Measurements from ENCODE around the gene RNASEH2A.
"Not testable (repeated sequence)": the region's sequence is repeated elsewhere in the genome, so short reads cannot be mapped to it uniquely, and the experiment has no call there.

RNASEH2A gene

GRCh38 chr19:12794971-12795381, 11.4 kb upstream of the RNASEH2A start:
- no peak for DNase-seq
- Mint-ChIP-seq H3K36me3 (ENCODE audit: low read depth) (peaks cover 64% of the 10 kb centered on the region), H3K27me3 (no peaks in the 10 kb centered on the region), H3K27ac (peak overlapping the region; percentile 92), H3K9me3 (no peaks in the 10 kb centered on the region), H3K4me1 (ENCODE audit: low read depth) (peaks cover 41% of the 10 kb centered on the region), H3K4me3 (peak overlapping the region; percentile 78)

DNA sequence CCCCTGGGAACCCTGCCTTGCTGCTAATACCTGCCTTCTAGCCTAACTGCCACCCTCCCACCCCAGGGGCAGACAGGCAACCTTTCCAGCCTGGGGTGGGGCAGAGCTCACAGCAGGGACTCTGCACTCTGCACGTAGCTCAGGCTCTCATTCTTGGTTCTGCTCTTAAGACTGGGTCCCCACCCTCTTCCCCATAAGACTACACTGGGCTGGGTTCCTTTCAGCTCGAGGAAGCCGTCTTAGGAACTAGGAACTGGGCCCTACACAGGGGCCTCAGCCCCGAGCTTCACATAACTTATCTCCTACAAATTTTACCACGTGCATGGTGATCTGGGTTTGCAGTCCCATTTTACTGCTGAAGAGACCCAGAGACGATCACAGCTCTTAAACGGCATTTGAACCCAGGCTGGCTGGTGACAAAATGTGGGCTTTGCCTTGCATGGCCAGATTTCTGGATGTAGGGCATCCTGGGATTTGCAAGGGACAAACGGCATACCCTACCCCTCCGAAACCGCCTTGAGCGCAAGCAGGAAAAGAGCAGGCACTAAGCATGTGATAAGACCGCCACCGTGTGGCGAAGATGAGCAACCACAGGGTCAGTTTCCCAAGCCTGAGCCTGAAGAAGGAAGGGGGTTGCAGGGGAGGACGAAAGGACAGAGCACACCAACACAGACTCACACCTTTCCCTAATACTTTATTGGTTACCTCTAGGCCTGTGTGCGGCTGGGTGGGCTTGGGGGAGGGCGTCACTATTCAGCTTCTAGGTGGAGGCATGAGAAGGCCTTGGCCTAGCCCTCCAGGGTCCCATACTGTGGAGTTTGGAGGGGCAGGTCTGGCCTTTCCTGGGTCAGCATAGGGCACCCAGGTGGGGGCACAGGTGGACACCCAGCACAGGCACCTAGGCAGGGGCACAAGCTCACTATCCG, 10.0 kb upstream of the RNASEH2A start:
- H3K36me3 Mint-ChIP-seq (ENCODE audit: low read depth): peaks cover 72% of the 10 kb centered on the region
- H3K27ac Mint-ChIP-seq: peak overlapping the region; percentile 86
- DNase-seq: peak; percentile 84
- peak overlapping the region; percentile 69 for H3K4me3 Mint-ChIP-seq
- no peaks in the 10 kb centered on the region for H3K9me3 Mint-ChIP-seq
- peaks cover 42% of the 10 kb centered on the region for H3K4me1 Mint-ChIP-seq (ENCODE audit: low read depth)
- no peaks in the 10 kb centered on the region for H3K27me3 Mint-ChIP-seq

GRCh38 chr19:12797141-12797587, 9.2 kb upstream of the RNASEH2A start:
- H3K9me3 Mint-ChIP-seq: no peaks in the 10 kb centered on the region
- peaks cover 66% of the 10 kb centered on the region for H3K36me3 Mint-ChIP-seq (ENCODE audit: low read depth)
- H3K4me1 Mint-ChIP-seq (ENCODE audit: low read depth): peaks cover 44% of the 10 kb centered on the region
- no peaks in the 10 kb centered on the region for H3K27me3 Mint-ChIP-seq
- H3K27ac Mint-ChIP-seq: no peak overlapping the region
- DNase-seq: no peak
- no peak overlapping the region for H3K4me3 Mint-ChIP-seq

DNA sequence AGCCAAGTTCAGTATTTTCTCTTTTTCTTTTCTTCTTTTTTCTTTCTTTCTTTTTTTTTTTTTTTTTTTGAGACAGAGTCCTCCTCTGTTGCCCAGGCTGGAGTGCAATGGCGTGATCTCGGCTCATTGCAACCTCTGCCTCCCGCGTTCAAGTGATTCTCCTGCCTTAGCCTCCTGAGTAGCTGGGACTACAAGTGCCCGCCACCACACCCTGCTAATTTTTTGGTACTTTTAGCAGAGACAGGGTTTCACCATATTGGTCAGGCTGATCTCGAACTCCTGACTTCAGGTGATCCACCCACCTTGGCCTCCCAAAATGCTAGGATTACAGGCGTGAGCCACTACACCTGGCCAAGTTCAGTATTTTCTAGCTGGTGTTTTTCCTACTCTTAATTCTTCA, 8.8 kb upstream of the RNASEH2A start:
- H3K27ac Mint-ChIP-seq, H3K4me3 Mint-ChIP-seq: not testable (repeated sequence)

DNA sequence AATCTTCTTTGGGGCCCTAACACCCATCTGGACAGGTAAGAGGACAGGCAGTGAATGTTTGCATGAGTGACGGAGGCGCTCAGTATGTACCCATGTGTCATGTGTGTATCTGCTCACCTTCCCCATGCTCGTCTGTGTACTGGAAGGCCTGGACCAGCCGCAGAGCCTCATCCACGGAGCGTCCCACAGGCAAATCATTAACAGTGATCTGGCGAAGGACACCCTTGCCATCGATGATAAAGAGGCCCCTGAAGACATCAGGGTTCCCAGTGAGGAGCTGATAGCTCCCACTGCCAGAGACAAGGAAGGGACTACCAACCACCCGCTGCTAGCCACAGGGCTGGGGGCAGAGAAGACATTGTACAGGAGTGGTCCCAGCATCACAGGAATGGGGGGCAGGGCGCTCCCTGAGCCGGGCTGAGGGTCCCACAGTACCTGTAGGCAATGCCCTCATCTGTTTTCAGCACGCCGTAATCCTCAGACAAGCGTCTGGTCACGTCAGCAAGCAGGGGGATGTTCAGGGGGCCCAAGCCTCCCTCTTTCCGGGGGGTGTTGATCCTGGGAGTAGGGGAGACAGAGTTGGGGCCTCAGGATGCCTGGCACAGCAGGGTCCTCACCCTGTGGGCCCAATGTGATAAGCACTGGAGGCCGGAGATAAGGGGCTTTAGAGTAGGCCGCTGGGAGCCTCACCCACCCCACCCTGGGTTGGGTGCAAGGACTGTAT, 6.5 kb upstream of the RNASEH2A start:
- no peaks in the 10 kb centered on the region for H3K9me3 Mint-ChIP-seq
- H3K4me3 Mint-ChIP-seq: peak overlapping the region; percentile 91
- H3K27ac Mint-ChIP-seq: peak overlapping the region; percentile 61
- no peak for DNase-seq
- peaks cover 40% of the 10 kb centered on the region for H3K4me1 Mint-ChIP-seq (ENCODE audit: low read depth)
- peaks cover 47% of the 10 kb centered on the region for H3K36me3 Mint-ChIP-seq (ENCODE audit: low read depth)
- no peaks in the 10 kb centered on the region for H3K27me3 Mint-ChIP-seq

More for the DNA sequence above, 8.8 kb upstream of the RNASEH2A start:
- Mint-ChIP-seq H3K36me3 (ENCODE audit: low read depth) (peaks cover 61% of the 10 kb centered on the region), H3K4me1 (ENCODE audit: low read depth) (peaks cover 48% of the 10 kb centered on the region)
- not testable (repeated sequence) for H3K27me3 Mint-ChIP-seq, H3K9me3 Mint-ChIP-seq, DNase-seq

DNA sequence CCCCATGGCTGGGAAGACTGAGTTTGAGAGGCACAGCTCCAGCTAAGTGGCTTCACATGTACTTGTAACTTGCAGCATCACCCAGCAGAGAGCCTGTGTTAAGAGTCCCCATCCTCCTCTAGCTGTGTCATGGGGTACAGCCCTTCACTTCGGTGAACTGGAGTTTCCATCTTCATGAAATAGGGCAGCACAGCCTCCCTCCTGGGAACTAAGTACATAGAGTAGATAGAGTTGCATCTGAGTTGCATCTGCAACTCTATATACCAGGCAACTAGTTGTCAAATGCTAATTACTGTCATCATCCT, 6.0 kb upstream of the RNASEH2A start:
- H3K4me3 Mint-ChIP-seq: peak overlapping the region; percentile 91
- H3K36me3 Mint-ChIP-seq (ENCODE audit: low read depth): peaks cover 47% of the 10 kb centered on the region
- no peaks in the 10 kb centered on the region for H3K9me3 Mint-ChIP-seq
- no peak for DNase-seq
- no peaks in the 10 kb centered on the region for H3K27me3 Mint-ChIP-seq
- H3K27ac Mint-ChIP-seq: peak overlapping the region; percentile 87
- H3K4me1 Mint-ChIP-seq (ENCODE audit: low read depth): peaks cover 36% of the 10 kb centered on the region

DNA sequence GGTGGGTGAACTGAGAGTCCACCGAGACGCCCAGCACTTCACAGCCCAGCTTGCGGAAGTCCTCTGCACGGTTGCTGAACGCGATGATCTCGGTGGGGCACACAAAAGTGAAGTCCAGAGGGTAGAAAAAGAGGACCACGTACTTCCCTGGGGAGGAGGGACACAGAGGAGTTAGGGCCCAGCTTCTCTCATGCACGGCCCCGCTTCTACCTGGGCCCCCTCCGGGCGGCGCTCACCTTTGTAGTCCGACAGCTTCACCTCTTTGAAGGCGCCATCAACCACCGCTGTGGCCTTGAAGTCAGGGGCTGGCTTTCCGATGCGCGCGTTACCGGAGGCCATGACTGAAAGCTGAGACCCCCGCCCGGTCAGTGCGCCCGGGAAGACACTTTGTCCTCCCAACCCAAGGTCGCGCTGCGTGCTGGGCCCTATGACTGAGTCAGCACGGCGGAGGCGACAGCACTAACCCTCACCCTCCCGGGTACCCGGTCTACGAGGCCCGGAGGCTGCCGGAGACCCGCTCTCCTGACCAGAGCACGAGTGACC, 5.4 kb upstream of the RNASEH2A start:
- H3K27ac Mint-ChIP-seq: peak overlapping the region; percentile 87
- H3K9me3 Mint-ChIP-seq: no peaks in the 10 kb centered on the region

DNA sequence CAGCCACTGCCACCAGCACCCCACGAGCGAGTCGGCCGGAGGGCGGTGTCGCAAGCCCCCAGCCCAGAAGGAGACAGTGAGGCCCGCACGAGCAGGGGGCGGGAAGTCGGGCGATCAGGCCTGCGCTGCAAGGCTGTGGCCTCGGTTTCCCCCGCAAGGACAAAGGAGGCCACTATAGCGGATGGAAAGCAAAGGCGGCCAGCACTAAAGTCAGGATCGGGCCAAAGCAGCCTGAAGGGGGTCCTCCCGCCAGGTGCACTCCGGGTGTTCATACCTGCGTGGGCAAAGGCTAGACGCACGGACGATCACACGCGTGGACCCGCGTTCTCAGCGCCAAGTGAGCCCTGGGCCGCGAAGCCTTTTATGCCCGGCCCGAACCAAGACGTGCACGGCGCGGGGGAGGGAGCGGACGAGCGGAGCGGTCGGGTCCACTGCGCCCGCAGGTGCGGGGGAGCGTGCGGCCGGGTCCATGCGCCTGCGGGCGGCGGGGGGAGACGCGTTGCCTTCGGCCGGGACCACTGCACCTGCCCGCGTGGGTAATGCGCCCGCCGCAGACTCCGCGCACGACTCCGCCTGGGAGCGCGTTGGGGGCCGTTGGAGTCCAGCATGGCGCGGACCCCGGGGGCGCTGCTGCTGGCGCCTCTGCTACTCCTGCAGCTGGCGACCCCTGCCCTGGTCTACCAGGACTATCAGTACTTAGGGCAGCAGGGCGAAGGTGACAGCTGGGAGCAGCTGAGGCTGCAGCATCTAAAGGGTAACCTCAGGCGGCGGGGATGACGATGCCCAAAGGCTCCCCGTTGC, 4.7 kb upstream of the RNASEH2A start, which contains the start of the genes PRDX2 and THSD8:
Gene PRDX2 (minus strand): TSS at position 335 of the 801 bp plus-strand sequence. CDS start 539 bp downstream, outside the sequence.
Gene THSD8 (plus strand): TSS at position 604 of the 801 bp plus-strand sequence. CDS start 3 bp downstream, at position 607.
- Mint-ChIP-seq H3K4me1 (ENCODE audit: low read depth) (peaks cover 33% of the 10 kb centered on the region), H3K4me3 (peak within 1 kb of the TSS; percentile 91), H3K36me3 (ENCODE audit: low read depth) (peaks cover 47% of the 10 kb centered on the region), H3K27ac (peak within 1 kb of the TSS; percentile 87), H3K9me3 (no peaks in the 10 kb centered on the region), H3K27me3 (no peaks in the 10 kb centered on the region)
- DNase-seq: peak; percentile 85

More for the DNA sequence above, 5.4 kb upstream of the RNASEH2A start:
- peaks cover 46% of the 10 kb centered on the region for H3K36me3 Mint-ChIP-seq (ENCODE audit: low read depth)
- H3K4me1 Mint-ChIP-seq (ENCODE audit: low read depth): peaks cover 33% of the 10 kb centered on the region
- DNase-seq: no peak
- H3K4me3 Mint-ChIP-seq: peak overlapping the region; percentile 91
- no peaks in the 10 kb centered on the region for H3K27me3 Mint-ChIP-seq

- Mint-ChIP-seq H3K27ac (no peak overlapping the region), H3K36me3 (ENCODE audit: low read depth) (peaks cover 47% of the 10 kb centered on the region), H3K9me3 (no peaks in the 10 kb centered on the region), H3K27me3 (no peaks in the 10 kb centered on the region), H3K4me3 (peak overlapping the region; percentile 91), H3K4me1 (ENCODE audit: low read depth) (peaks cover 40% of the 10 kb centered on the region)
- DNase-seq: no peak
These were observed 3.9 kb upstream of the RNASEH2A start for GRCh38 chr19:12802267-12803106.

GRCh38 chr19:12804051-12804450, 2.3 kb upstream of the RNASEH2A start:
- H3K27me3 Mint-ChIP-seq: no peaks in the 10 kb centered on the region
- H3K9me3 Mint-ChIP-seq: no peaks in the 10 kb centered on the region
- H3K27ac Mint-ChIP-seq: no peak overlapping the region
- peaks cover 41% of the 10 kb centered on the region for H3K4me1 Mint-ChIP-seq (ENCODE audit: low read depth)
- DNase-seq: no peak
- peaks cover 43% of the 10 kb centered on the region for H3K36me3 Mint-ChIP-seq (ENCODE audit: low read depth)
- no peak overlapping the region for H3K4me3 Mint-ChIP-seq

DNA sequence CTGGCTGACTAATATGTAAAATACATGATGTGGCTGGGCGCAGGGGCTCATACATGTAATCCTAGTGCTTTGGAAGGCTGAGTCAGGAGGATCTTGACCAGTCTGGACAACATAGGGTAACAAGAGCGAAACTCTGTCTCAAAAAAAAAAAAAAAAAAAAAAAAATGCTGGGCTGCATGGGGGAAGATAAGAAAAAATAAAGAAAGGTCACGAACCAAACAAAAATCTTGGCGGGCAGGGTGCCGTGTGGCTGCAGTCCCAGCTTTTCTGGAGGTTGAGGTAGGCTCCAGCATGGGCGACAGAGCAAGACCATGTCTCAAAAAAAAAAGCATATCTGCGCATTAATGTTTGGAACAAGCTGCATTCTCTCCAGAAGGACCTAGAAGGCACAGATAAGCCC, 8.7 kb downstream of the RNASEH2A start:
- DNase-seq: no peak
- H3K9me3 Mint-ChIP-seq: no peaks in the 10 kb centered on the region
- no peak overlapping the region for H3K4me3 Mint-ChIP-seq

DNA sequence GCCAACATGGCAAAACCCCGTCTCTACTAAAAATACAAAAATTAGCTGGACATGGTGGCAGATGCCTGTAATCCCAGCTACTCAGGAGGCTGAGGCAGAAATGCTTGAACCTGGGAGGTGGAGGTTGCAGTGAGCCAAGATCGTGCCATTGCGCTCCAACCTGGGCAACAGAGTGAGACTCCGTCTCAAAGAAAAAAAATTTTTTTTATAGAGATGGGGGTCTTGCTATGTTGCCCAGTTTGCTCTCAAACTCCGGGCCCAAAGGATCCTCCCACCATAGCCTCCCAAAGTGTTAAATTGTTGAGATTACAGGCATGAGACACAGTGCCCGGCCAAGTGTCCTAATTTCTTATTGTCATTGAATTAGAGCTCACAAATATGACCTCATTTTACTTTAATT, 10.8 kb downstream of the RNASEH2A start:
- DNase-seq; H3K27ac Mint-ChIP-seq; H3K9me3 Mint-ChIP-seq; H3K4me3 Mint-ChIP-seq; H3K27me3 Mint-ChIP-seq; H3K4me1 Mint-ChIP-seq (ENCODE audit: low read depth): not testable (repeated sequence)
- peaks cover 28% of the 10 kb centered on the region for H3K36me3 Mint-ChIP-seq (ENCODE audit: low read depth)

More for the DNA sequence above, 8.7 kb downstream of the RNASEH2A start:
- H3K27me3 Mint-ChIP-seq: no peaks in the 10 kb centered on the region
- H3K36me3 Mint-ChIP-seq (ENCODE audit: low read depth): peaks cover 37% of the 10 kb centered on the region
- H3K27ac Mint-ChIP-seq: no peak overlapping the region
- no peaks in the 10 kb centered on the region for H3K4me1 Mint-ChIP-seq (ENCODE audit: low read depth)

- not testable (repeated sequence) for H3K27ac Mint-ChIP-seq; H3K9me3 Mint-ChIP-seq; H3K27me3 Mint-ChIP-seq; H3K4me3 Mint-ChIP-seq; DNase-seq; H3K4me1 Mint-ChIP-seq (ENCODE audit: low read depth)
- peaks cover 24% of the 10 kb centered on the region for H3K36me3 Mint-ChIP-seq (ENCODE audit: low read depth)
These were observed 11.4 kb downstream of the RNASEH2A start for GRCh38 chr19:12817810-12818209.

Measured in activated T-cell treated with anti-CD3 and anti-CD28 coated beads, Interleukin-2, amount 50 U/mL, for 24 hours (primary cell).